GM18502 (cell line): ENCODE measurements around the gene NMRK1.

Experiments used
- ATAC-seq: cut with Tn5 transposase; IDR thresholded peaks from one replicate; pipeline ENCODE4 v1.9.1; 2021; ENCODE audit warnings: mild to moderate bottlenecking; ENCODE audit not compliant: unreplicated experiment, poor library complexity

The NMRK1 gene

GRCh38 chr9:75064307-75065025, 23.5 kb downstream of the NMRK1 start:
- no peak for ATAC-seq

GRCh38 chr9:75063556-75064305, 24.2 kb downstream of the NMRK1 start:
- no peak for ATAC-seq

- no peak for ATAC-seq
Measured at GRCh38 chr9:75061169-75061568, 26.8 kb downstream of the NMRK1 start.

GRCh38 chr9:75054368-75055001, 33.5 kb downstream of the NMRK1 start:
- ATAC-seq, result no peak

DNA sequence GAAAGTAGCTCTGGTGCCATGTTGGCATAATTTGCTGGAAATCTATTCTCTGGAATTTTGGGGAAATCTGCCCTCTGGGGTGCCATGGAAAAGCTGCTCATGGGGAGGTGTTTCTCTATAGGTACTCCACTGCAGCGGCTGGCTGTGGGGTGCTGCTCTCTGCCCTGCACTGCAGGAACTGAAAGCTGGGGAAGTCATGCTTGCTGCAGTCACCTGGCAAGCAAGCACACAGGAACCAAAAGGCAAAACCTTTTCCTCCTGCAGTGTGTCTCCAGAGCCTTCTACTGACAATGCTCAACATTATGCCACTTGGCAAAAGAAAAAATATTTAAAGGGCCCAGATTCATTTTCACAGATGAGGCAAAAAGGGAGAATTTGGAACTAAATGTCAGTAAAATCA, 34.1 kb downstream of the NMRK1 start:
- peak; percentile 95 for ATAC-seq

DNA sequence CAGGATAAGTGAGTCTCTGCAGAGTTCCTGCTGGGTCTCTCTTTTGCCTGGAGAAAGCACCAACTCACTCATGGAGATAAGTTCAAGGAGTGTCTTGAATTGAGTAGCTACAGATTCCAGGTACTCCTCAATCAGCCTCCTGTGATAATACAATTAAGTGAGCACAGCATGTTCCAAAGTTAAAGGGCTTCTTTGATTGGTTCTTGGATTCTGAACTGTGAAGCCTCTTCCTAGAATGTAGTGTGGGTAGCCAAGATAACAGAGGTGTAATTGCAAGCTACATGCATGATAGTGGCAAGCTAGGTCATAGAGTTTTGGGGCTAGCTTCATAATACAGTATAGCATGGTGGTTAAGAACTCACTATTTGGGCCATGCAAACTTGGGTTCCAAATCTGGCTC, 36.7 kb downstream of the NMRK1 start:
- ATAC-seq, result no peak

GRCh38 chr9:75047506-75047905, 40.4 kb downstream of the NMRK1 start:
- ATAC-seq, result no peak

DNA sequence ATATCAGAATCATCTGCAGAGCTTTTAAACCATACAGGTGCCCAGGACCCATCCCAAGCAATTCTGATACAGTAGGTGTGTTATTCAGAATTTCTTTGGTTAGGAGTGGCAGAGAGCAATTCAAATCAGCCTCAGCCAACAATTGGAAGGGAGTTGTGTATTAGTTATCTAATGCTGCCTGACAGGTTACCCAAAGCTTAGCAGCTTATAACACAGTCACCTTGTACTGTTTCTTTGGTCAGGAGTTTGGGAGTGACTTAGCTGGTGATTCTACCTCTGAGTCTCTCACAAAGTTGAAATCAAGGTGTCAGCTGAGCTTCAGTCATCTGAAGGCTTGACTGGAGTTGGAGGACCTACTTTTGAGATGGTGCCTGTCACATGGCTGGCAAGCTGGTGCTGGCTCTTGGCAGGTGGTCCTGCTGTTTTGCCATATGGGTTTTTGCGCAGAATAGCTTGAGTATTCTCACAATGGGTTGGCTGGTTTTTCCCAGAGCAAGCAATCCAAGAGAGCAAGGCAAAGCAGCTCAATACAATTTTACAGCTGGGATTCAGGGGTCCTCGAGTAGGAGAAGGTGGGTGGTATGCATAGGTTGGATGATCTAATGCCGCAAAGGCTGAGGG, 41.1 kb downstream of the NMRK1 start:
- no peak for ATAC-seq

- ATAC-seq, result no peak
Measured at GRCh38 chr9:75041041-75041440, 46.9 kb downstream of the NMRK1 start.

DNA sequence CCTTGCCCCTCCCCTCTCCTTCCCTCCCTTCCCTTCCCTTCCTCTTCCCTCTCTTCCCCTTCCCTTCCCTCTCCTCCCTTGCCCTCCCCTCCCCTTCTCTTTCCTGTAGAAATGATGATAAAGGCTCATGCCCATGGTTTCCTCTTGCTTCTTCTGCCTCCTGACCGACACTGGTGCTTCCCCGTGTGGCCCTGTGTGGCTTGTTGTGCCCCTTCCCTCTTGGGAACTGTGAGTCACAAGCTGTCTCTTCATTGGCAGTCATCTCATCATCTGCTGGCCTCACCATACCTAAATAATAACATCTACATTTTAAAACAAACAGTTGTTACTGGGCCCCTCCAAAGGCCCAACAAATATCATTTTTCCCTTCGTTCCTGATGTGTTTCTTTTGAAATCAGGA, 48.2 kb downstream of the NMRK1 start:
- peak; percentile 48 for ATAC-seq

DNA sequence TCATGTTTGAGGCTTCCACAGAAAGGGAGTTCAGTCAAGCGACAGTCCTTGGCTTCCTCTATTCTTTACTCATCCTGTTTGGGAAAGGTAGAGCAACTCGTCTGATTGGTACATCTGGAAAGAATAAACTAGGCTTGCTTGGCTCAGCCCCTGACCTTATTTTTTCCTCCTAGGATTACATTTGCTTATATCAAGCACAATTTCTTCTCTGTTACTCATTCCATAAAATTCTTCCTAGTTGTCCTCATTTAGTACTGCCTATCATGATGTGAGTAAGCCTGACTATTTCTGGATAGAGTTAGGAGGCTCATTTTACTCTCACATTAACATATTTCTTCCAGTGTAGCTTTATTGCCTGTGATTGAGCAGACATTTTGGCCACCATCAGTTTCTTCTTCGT, 48.9 kb downstream of the NMRK1 start:
- no peak for ATAC-seq

DNA sequence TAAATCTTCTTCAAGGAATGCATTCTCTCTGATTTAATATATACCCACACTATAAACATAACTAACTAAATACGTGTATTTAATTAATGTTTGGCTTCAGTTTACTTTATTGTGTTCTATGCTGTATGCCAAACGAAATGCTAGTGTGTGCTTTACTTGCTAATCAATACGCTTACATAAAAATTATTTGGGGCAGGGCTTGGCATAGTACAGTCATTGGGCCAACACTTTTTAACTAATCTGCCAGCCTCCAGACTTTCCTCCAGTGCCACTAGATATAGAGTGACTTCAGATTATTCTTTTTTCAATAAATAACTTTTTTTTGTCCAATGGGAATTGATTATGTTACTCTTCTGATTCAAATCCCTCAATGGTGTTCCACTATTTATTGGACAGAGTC, 51.2 kb downstream of the NMRK1 start:
- ATAC-seq, result no peak

- peak; percentile 46 for ATAC-seq
Measured at GRCh38 chr9:75033791-75034473, 54.0 kb downstream of the NMRK1 start.

- peak; percentile 48 for ATAC-seq
Measured at GRCh38 chr9:75027187-75028107, 60.5 kb downstream of the NMRK1 start.

GRCh38 chr9:75023846-75024245, 64.1 kb downstream of the NMRK1 start:
- ATAC-seq, result no peak

DNA sequence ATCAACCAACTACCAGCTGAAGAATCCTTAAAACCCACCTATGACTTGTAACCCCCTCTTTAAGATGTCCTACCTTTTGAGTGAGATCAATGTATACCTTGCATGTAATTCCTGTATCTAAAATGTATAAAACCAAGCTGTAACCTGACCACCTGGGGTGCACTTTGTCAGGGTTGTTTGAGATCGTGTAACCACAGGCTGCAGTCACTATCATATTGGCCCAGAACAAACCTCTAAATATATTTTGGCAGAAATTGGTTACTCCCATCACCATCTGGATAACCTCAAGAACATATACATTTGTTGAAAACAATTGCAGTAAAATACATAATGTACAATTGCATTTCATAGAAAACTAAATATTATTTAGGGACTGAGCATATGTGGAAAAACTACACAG, 68.3 kb downstream of the NMRK1 start:
- ATAC-seq, result no peak

DNA sequence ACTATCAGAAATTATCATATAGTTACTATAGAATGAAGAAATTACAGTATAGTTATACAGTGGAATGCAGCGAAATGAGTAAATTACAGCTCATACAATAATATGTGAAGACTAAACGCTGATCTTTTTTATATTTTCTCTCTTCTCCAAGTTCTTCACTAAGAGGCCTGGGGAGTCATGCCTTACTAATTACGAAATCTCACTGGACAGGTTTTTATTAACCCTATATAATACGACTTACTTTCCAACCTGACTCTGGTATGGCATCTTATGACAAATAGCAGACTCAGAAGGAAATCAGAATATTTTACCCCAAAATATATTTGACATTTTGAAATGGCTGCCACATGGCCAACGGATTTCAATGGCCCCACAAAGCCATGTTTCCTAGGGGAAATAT, 68.9 kb downstream of the NMRK1 start:
- no peak for ATAC-seq

- ATAC-seq, result no peak
Measured at GRCh38 chr9:75017378-75017777, 70.6 kb downstream of the NMRK1 start.

DNA sequence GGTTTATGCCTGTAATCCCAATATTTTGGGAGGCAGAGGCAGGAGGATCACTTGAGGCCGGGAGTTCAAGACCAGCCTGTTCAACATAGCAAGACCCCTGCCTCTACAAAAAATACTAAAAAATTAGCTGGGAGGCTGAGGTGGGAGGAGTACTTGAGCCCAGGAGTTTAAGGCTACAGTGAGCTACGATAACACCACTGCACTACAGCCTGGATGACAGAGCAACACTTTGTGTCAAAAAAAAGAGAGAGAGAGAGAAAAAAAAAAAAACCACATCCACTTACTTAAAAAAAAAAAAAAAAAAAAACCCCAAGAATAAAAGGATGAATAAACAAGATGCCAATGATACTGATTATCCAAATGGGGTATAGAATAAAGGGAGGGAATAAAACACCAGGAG, 74.2 kb downstream of the NMRK1 start:
- ATAC-seq, result no peak
